ENCODE measurements around the gene FTO.

GRCh38 chr16:54086791-54087190 lies 382.8 kb downstream of the FTO start:
- TF ChIP-seq CTCF (IDR thresholded peaks at IDR 0.05) (no peak), POLR2A (IDR thresholded peaks at IDR 0.05) (no peak), EP300 (IDR thresholded peaks at IDR 0.05; ENCODE audit: low read depth) (no peak), POLR2AphosphoS5 (IDR thresholded peaks at IDR 0.05) (no peak)
